Body of pancreas (tissue), 4 donors: ENCODE measurements around the gene NUDT1.

Experiments
- POLR2A ChIP-seq, 3 donors: fragments of 450-650 bp; IDR thresholded peaks; one replicate each; pipeline ENCODE4 v1.6.1; 2016; ENCODE audit warnings: antibody characterized with exemption in 3 of 3, mild to moderate bottlenecking in 2 of 3
- TF ChIP-seq, protein P1 (sequence below), 7 experiments: fragments of 450-650 bp in 4 of 7; fragments of 200-600 bp in 3 of 7; sonication (generic) in 3 of 7; IDR thresholded peaks; one replicate each; pipeline ENCODE4 v1.5.1; 2016 to 2019; ENCODE audit warnings: antibody characterized with exemption in 7 of 7

DNA sequence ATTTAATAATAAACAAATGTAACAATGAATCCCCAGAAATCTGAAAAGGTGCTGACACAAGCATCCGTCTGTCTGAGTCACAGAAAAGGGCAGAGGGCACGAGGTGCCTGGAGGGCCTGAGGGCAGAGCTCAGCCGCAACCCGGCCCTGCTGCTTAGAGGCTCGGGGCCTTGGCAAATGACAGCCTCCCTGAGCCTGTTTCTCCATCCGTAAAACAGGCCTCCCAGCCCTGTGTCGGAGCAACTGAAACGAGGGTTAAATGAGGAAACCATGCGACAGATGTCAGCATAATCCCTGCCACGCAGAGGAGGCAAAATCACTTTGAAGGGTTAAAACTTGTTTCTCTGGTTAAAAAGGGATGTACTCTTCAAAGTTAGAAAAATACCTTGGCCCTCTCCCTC is 24.9 kb downstream of the NUDT1 start:
- no peak for TF ChIP-seq POLR2A (IDR thresholded peaks at IDR 0.05)
- TF ChIP-seq, protein P1, sequence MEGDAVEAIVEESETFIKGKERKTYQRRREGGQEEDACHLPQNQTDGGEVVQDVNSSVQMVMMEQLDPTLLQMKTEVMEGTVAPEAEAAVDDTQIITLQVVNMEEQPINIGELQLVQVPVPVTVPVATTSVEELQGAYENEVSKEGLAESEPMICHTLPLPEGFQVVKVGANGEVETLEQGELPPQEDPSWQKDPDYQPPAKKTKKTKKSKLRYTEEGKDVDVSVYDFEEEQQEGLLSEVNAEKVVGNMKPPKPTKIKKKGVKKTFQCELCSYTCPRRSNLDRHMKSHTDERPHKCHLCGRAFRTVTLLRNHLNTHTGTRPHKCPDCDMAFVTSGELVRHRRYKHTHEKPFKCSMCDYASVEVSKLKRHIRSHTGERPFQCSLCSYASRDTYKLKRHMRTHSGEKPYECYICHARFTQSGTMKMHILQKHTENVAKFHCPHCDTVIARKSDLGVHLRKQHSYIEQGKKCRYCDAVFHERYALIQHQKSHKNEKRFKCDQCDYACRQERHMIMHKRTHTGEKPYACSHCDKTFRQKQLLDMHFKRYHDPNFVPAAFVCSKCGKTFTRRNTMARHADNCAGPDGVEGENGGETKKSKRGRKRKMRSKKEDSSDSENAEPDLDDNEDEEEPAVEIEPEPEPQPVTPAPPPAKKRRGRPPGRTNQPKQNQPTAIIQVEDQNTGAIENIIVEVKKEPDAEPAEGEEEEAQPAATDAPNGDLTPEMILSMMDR (IDR thresholded peaks at IDR 0.05), result no peak
